ENCODE measurements around the gene CRYBA2. TPM values are rescaled to one million over a fixed set of nuclear protein-coding genes. Genes with fewer than 3 reads are reported as not detected.

Gene CRYBA2
- total RNA-seq, 4 donors from 2014 or later = not detected

GRCh38 chr2:219010873-219011272, 17.7 kb upstream of the CRYBA2 start:
- no peak for TF ChIP-seq CTCF (IDR thresholded peaks at IDR 0.05 in 4 of 5, conservative IDR thresholded peaks at IDR 0.05 in 1 of 5)
- no peak for TF ChIP-seq POLR2A (IDR thresholded peaks at IDR 0.05)
- intact Hi-C loops (cut with DNase I; ENCODE audit: low total_unique reads) = no loop called here
- in situ Hi-C loops (cut with MboI; ENCODE audit: low sequenced_read_pairs in 4 of 4) = loop anchor here in 1 of 4 donors (25.0 kb wide), 1 partner anchor 301 kb away; the partner anchor contains the start of gene PTPRN
- H3K9me3 ChIP-seq = no peaks in the 10 kb centered on the region
- no peaks in the 10 kb centered on the region for H3K4me1 ChIP-seq
- DNase-seq (no peak), ATAC-seq (no peak)
- H3K27ac ChIP-seq = no peak overlapping the region
- peaks cover 3 to 15% (median 10%) of the 10 kb centered on the region in 3 donors for H3K27me3 ChIP-seq
- H3K4me3 ChIP-seq = no peak overlapping the region
- H3K36me3 ChIP-seq = no peaks in the 10 kb centered on the region

GRCh38 chr2:219010162-219010756, 17.0 kb upstream of the CRYBA2 start:
- no peak overlapping the region for H3K27ac ChIP-seq
- H3K36me3 ChIP-seq = no peaks in the 10 kb centered on the region
- in situ Hi-C loops (cut with MboI; ENCODE audit: low sequenced_read_pairs in 4 of 4) = loop anchor here in 1 of 4 donors (25.0 kb wide), 1 partner anchor 302 kb away; the partner anchor contains the start of gene PTPRN
- ATAC-seq (no peak), DNase-seq (no peak)
- TF ChIP-seq POLR2A (IDR thresholded peaks at IDR 0.05) (no peak), CTCF (IDR thresholded peaks at IDR 0.05 in 4 of 5, conservative IDR thresholded peaks at IDR 0.05 in 1 of 5) (no peak)
- peaks cover 9 to 16% (median 15%) of the 10 kb centered on the region in 3 donors for H3K27me3 ChIP-seq
- intact Hi-C loops (cut with DNase I; ENCODE audit: low total_unique reads) = no loop called here
- no peaks in the 10 kb centered on the region for H3K4me1 ChIP-seq
- H3K9me3 ChIP-seq = no peaks in the 10 kb centered on the region
- H3K4me3 ChIP-seq = no peak overlapping the region

- DNase-seq = no peak
- no peak overlapping the region for H3K27ac ChIP-seq
- H3K4me3 ChIP-seq = no peak overlapping the region
- in situ Hi-C loops (cut with MboI; ENCODE audit: low sequenced_read_pairs in 4 of 4) (loop anchor here in 1 of 4 donors (25.0 kb wide), 1 partner anchor 303 kb away; the partner anchor contains the start of gene PTPRN), intact Hi-C loops (cut with DNase I; ENCODE audit: low total_unique reads) (no loop called here)
- ATAC-seq = no peak
- no peaks in the 10 kb centered on the region for H3K36me3 ChIP-seq
- no peaks in the 10 kb centered on the region for H3K4me1 ChIP-seq
- no peak for TF ChIP-seq CTCF (IDR thresholded peaks at IDR 0.05 in 4 of 5, conservative IDR thresholded peaks at IDR 0.05 in 1 of 5)
- TF ChIP-seq POLR2A (IDR thresholded peaks at IDR 0.05) = no peak
- no peaks in the 10 kb centered on the region for H3K9me3 ChIP-seq
- H3K27me3 ChIP-seq = peaks cover 19 to 25% (median 24%) of the 10 kb centered on the region in 3 donors
Observed at GRCh38 chr2:219009294-219009693, 16.1 kb upstream of the CRYBA2 start.

GRCh38 chr2:219003979-219004378, 10.8 kb upstream of the CRYBA2 start:
- Histone ChIP-seq H3K4me3 (no peak overlapping the region), H3K27ac (no peak overlapping the region), H3K4me1 (peaks cover 0 to 15% of the 10 kb centered on the region in 2 donors), H3K9me3 (no peaks in the 10 kb centered on the region), H3K27me3 (peaks cover 50 to 64% (median 62%) of the 10 kb centered on the region in 3 donors), H3K36me3 (no peaks in the 10 kb centered on the region)
- intact Hi-C loops (cut with DNase I; ENCODE audit: low total_unique reads) = no loop called here
- ATAC-seq (no peak), DNase-seq (no peak)
- no peak for TF ChIP-seq POLR2A (IDR thresholded peaks at IDR 0.05)
- TF ChIP-seq CTCF (IDR thresholded peaks at IDR 0.05 in 4 of 5, conservative IDR thresholded peaks at IDR 0.05 in 1 of 5) = no peak
- in situ Hi-C loops (cut with MboI; ENCODE audit: low sequenced_read_pairs in 4 of 4) = loop anchor here in 1 of 4 donors (25.0 kb wide), 1 partner anchor 308 kb away; the partner anchor contains the start of gene PTPRN

Data from gastrocnemius medialis (tissue), 4 donors.